ENCODE data around the gene OVAAL. TPM values are rescaled to one million over a fixed set of nuclear protein-coding genes. Genes with fewer than 3 reads are reported as not detected.

Gene OVAAL
- total and polyA plus RNA-seq, 2 donors (not counting 1 experiment from before 2014, with no cell fraction given): not detected

- ATAC-seq (ENCODE audit: low read depth): no peak
- no peaks in the 10 kb centered on the region for H4K20me1 ChIP-seq (ENCODE audit: control insufficient read depth, insufficient read depth, low read length, poor library complexity, severe bottlenecking)
- ChIA-PET CTCF (no interaction called here), POLR2A (no interaction called here)
- no peaks in the 10 kb centered on the region for H3K9me3 Mint-ChIP-seq (ENCODE audit: insufficient read depth)
- no peaks in the 10 kb centered on the region for H3K9me3 ChIP-seq (ENCODE audit: control extremely low read depth in 1 of 3, control insufficient read depth in 2 of 3, insufficient read depth in 1 of 3, low read length in 2 of 3)
- no peak overlapping the region for H2AFZ ChIP-seq (ENCODE audit: insufficient read depth, low read depth, low read length, poor library complexity, severe bottlenecking)
- TF ChIP-seq CTCF (IDR thresholded peaks at IDR 0.05) (no peak), EZH2 (IDR thresholded peaks at IDR 0.05; ENCODE audit: borderline replicate concordance, insufficient read depth, low read depth, low read length, poor library complexity, severe bottlenecking) (no peak)
- no peak overlapping the region for H3K27ac ChIP-seq (ENCODE audit: low read length in 2 of 2)
- no peaks in the 10 kb centered on the region for H3K4me1 ChIP-seq (ENCODE audit: control insufficient read depth in 2 of 2, insufficient read depth in 2 of 2, low read length in 2 of 2)
- H3K27ac Mint-ChIP-seq: no peak overlapping the region
- H3K27me3 ChIP-seq (replicated peaks in 1 of 4; ENCODE audit: control extremely low read depth in 1 of 4, control insufficient read depth in 3 of 4, insufficient read depth in 4 of 4, low read length in 3 of 4): peaks cover 0 to 3% (median 0%) of the 10 kb centered on the region in 4 experiments
- intact Hi-C loops (cut with micrococcal nuclease): no loop called here
- H3K27me3 Mint-ChIP-seq: no peaks in the 10 kb centered on the region
- peaks cover 3% of the 10 kb centered on the region for H3K4me1 Mint-ChIP-seq
- H3K4me2 ChIP-seq (replicated peaks; ENCODE audit: low read depth, low read length, poor library complexity, severe bottlenecking): no peak overlapping the region
- WGBS (ENCODE audit: insufficient coverage): 83% methylated on average over 4 of the region's 4 CpGs
- H3K4me3 Mint-ChIP-seq: no peak overlapping the region
- DNase-seq: no peak
- H3K4me3 ChIP-seq (ENCODE audit: control extremely low read depth in 1 of 5, extremely low read depth in 1 of 5, insufficient read depth in 1 of 5, low read depth in 2 of 5, low read length in 4 of 5): no peak overlapping the region
- H3K9ac ChIP-seq (ENCODE audit: low read length): no peak overlapping the region
- no peaks in the 10 kb centered on the region for H3K36me3 ChIP-seq (replicated peaks in 1 of 2; ENCODE audit: control extremely low read depth in 1 of 2, control insufficient read depth in 1 of 2, extremely low read depth in 1 of 2, insufficient read depth in 2 of 2, low read length in 1 of 2)
- no peaks in the 10 kb centered on the region for H3K79me2 ChIP-seq (ENCODE audit: control insufficient read depth, insufficient read depth, low read length)
These were observed 14.7 kb upstream of the OVAAL start for GRCh38 chr1:180544050-180544449.

- Mint-ChIP-seq H3K4me3 (no peak overlapping the region), H3K27me3 (no peaks in the 10 kb centered on the region), H3K27ac (no peak overlapping the region), H3K4me1 (peaks cover 3% of the 10 kb centered on the region), H3K9me3 (ENCODE audit: insufficient read depth) (no peaks in the 10 kb centered on the region)
- no peak overlapping the region for H3K4me2 ChIP-seq (replicated peaks; ENCODE audit: low read depth, low read length, poor library complexity, severe bottlenecking)
- H3K79me2 ChIP-seq (ENCODE audit: control insufficient read depth, insufficient read depth, low read length): no peaks in the 10 kb centered on the region
- peaks cover 0 to 3% (median 0%) of the 10 kb centered on the region in 4 experiments for H3K27me3 ChIP-seq (replicated peaks in 1 of 4; ENCODE audit: control extremely low read depth in 1 of 4, control insufficient read depth in 3 of 4, insufficient read depth in 4 of 4, low read length in 3 of 4)
- ChIA-PET CTCF (no interaction called here), POLR2A (no interaction called here)
- no peaks in the 10 kb centered on the region for H3K9me3 ChIP-seq (ENCODE audit: control extremely low read depth in 1 of 3, control insufficient read depth in 2 of 3, insufficient read depth in 1 of 3, low read length in 2 of 3)
- no peak overlapping the region for H3K4me3 ChIP-seq (ENCODE audit: control extremely low read depth in 1 of 5, extremely low read depth in 1 of 5, insufficient read depth in 1 of 5, low read depth in 2 of 5, low read length in 4 of 5)
- WGBS (ENCODE audit: insufficient coverage): no CpG with 5 or more reads among the region's 1 CpG
- H3K36me3 ChIP-seq (replicated peaks in 1 of 2; ENCODE audit: control extremely low read depth in 1 of 2, control insufficient read depth in 1 of 2, extremely low read depth in 1 of 2, insufficient read depth in 2 of 2, low read length in 1 of 2): no peaks in the 10 kb centered on the region
- H2AFZ ChIP-seq (ENCODE audit: insufficient read depth, low read depth, low read length, poor library complexity, severe bottlenecking): no peak overlapping the region
- intact Hi-C loops (cut with micrococcal nuclease): no loop called here
- H4K20me1 ChIP-seq (ENCODE audit: control insufficient read depth, insufficient read depth, low read length, poor library complexity, severe bottlenecking): no peaks in the 10 kb centered on the region
- no peak overlapping the region for H3K27ac ChIP-seq (ENCODE audit: low read length in 2 of 2)
- no peaks in the 10 kb centered on the region for H3K4me1 ChIP-seq (ENCODE audit: control insufficient read depth in 2 of 2, insufficient read depth in 2 of 2, low read length in 2 of 2)
- no peak for ATAC-seq (ENCODE audit: low read depth)
- no peak for DNase-seq
- TF ChIP-seq CTCF (IDR thresholded peaks at IDR 0.05) (no peak), EZH2 (IDR thresholded peaks at IDR 0.05; ENCODE audit: borderline replicate concordance, insufficient read depth, low read depth, low read length, poor library complexity, severe bottlenecking) (no peak)
- no peak overlapping the region for H3K9ac ChIP-seq (ENCODE audit: low read length)
These were observed 12.8 kb upstream of the OVAAL start for GRCh38 chr1:180545991-180546390.
